ENCODE results near the gene PTGFRN.

DNA sequence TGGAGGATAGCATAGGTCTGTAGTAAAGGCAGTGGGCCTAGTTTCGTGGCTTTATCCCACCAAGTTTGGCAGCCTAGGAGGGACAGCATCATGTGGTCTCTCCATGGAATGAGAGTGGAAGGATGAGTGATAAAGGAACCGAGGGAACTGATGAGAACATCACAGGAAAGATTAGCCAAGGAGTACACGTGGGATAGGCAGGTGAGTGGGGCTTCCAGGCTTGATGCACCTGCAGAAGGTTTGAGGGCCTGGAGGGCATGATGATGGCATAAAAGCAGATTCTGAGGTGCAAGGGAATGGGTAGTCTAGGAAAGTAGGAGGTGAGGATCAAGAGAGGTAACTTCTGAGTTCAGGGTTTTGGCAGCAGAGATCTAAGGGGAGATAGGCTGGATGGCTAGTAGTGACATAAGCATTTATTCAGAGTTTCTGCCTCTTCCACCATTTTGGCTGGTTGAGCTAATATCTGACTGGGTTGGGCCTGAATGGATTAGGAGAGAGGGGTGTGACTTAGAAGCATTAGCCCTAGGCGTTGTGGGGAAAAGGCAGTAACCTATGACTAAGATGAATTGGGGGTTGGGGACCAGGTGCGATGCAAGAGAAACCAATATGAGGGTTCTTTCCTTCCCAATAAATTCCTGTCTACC, 9.1 kb downstream of the PTGFRN start:
- TF ChIP-seq, protein P1, sequence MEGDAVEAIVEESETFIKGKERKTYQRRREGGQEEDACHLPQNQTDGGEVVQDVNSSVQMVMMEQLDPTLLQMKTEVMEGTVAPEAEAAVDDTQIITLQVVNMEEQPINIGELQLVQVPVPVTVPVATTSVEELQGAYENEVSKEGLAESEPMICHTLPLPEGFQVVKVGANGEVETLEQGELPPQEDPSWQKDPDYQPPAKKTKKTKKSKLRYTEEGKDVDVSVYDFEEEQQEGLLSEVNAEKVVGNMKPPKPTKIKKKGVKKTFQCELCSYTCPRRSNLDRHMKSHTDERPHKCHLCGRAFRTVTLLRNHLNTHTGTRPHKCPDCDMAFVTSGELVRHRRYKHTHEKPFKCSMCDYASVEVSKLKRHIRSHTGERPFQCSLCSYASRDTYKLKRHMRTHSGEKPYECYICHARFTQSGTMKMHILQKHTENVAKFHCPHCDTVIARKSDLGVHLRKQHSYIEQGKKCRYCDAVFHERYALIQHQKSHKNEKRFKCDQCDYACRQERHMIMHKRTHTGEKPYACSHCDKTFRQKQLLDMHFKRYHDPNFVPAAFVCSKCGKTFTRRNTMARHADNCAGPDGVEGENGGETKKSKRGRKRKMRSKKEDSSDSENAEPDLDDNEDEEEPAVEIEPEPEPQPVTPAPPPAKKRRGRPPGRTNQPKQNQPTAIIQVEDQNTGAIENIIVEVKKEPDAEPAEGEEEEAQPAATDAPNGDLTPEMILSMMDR (IDR thresholded peaks at IDR 0.05) = no peak
- TF ChIP-seq ZFX (IDR thresholded peaks at IDR 0.05; ENCODE audit: borderline replicate concordance) = no peak

All from 22Rv1 (cell line).